Activated CD8-positive, alpha-beta T cell treated with anti-CD3 and anti-CD28 coated beads, Interleukin-2, amount 10 ng/mL, durations not matched to agents 7 days and 5 days (primary cell): ENCODE measurements around the gene ZNF491. TPM values are rescaled to one million over a fixed set of nuclear protein-coding genes. Genes with fewer than 3 reads are reported as not detected.

Source experiments
- ATAC-seq: fragments of 150-1000 bp; cut with Tn5 transposase; one replicate; pipeline ENCODE4 v1.10.0; 2021; ENCODE audit warnings: moderate library complexity
- CTCF ChIA-PET: fragments of 350-600 bp; sonication (Branson Sonifier 250); formaldehyde crosslinking; loops from one replicate; lab custom pipeline; 2021; ENCODE audit warnings: antibody characterized with exemption; lab: Charles Lee
- POLR2A ChIA-PET: fragments of 350-600 bp; sonication (Branson Sonifier 250); formaldehyde crosslinking; loops from one replicate; lab custom pipeline; 2021; ENCODE audit warnings: antibody characterized with exemption; lab: Charles Lee
- DNase-seq: peaks from one replicate; pipeline ENCODE4 v3.0.0-alpha.2; 2020
- H3K27ac Mint-ChIP-seq: one replicate; pipeline ENCODE4 v1.8.0; 2021; ENCODE audit warnings: mild to moderate bottlenecking, mixed read lengths
- H3K27me3 Mint-ChIP-seq: one replicate; pipeline ENCODE4 v1.8.0; 2021; ENCODE audit warnings: low read depth, mixed read lengths
- H3K36me3 Mint-ChIP-seq: one replicate; pipeline ENCODE4 v1.8.0; 2021; ENCODE audit warnings: low read depth, mixed read lengths
- H3K4me1 Mint-ChIP-seq: one replicate; pipeline ENCODE4 v1.8.0; 2021; ENCODE audit warnings: low read depth, mixed read lengths
- H3K4me3 Mint-ChIP-seq: one replicate; pipeline ENCODE4 v1.8.0; 2021; ENCODE audit warnings: mild to moderate bottlenecking, mixed read lengths
- H3K9me3 Mint-ChIP-seq: one replicate; pipeline ENCODE4 v1.8.0; 2022; ENCODE audit warnings: mixed read lengths; ENCODE audit not compliant: insufficient read depth
- total RNA-seq, 2 experiments: library from RNA; stranded (reverse); gene quantifications; one replicate each; pipeline ENCODE4 v1.2.3, GENCODE V29; 2021

Gene ZNF491
- 1 to 10 TPM; 1.8 to 2.1 TPM for total RNA-seq

- Mint-ChIP-seq H3K36me3 (peaks cover 16% of the 10 kb centered on the region), H3K27ac (peak within 1 kb of the TSS; percentile 85), H3K4me1 (peaks cover 14% of the 10 kb centered on the region), H3K4me3 (peak within 1 kb of the TSS; percentile 85), H3K9me3 (peaks cover 14% of the 10 kb centered on the region), H3K27me3 (peaks cover 4% of the 10 kb centered on the region)
- ChIA-PET POLR2A (interaction anchor here (1.4 to 2.2 kb wide), 4 partner anchors 15 to 189 kb away, joined by 3 to 8 read pairs (median 6); partner anchors contain the start of genes ZNF440 and ZNF700), CTCF (interaction anchor here (0.7 to 2.5 kb wide), 44 partner anchors 8 to 490 kb away, joined by 3 to 46 read pairs (median 4); partner anchors contain the start of genes ZNF20, ZNF433, ZNF439 and ZNF440)
- DNase-seq (peak; percentile 91), ATAC-seq (peak; percentile 99)
Observed at GRCh38 chr19:11798391-11799330, at the start of gene ZNF491. Gene ZNF491 (plus strand): TSS chr19:11798523. CDS start chr19:11805954, 7,431 bp downstream.

DNA sequence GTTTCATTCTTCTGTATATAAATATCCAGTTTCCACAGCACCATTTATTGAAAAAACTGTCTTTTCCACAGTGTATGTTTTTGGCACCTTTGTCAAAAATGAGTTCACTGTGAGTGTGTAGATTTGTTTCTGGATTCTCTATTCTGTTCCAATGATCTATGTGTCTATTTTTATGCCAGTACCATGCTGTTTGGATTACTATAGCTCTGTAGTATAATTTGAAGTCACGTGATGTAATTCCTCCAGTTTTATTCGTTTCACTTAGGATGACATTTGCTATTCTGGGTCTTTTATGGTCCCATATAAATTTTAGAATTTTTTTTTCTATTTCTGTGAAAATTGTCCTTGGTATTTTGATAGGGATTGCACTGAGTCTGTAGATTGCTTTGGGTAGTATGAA is 48.6 kb upstream of the ZNF491 start:
- no peak overlapping the region for H3K27ac Mint-ChIP-seq
- no peaks in the 10 kb centered on the region for H3K4me1 Mint-ChIP-seq
- no peaks in the 10 kb centered on the region for H3K36me3 Mint-ChIP-seq
- peaks cover 47% of the 10 kb centered on the region for H3K9me3 Mint-ChIP-seq
- POLR2A ChIA-PET: no interaction called here
- ATAC-seq (no peak), DNase-seq (no peak)
- CTCF ChIA-PET: no interaction called here
- no peak overlapping the region for H3K4me3 Mint-ChIP-seq
- peaks cover 18% of the 10 kb centered on the region for H3K27me3 Mint-ChIP-seq

- ChIA-PET POLR2A (no interaction called here), CTCF (no interaction called here)
- H3K9me3 Mint-ChIP-seq: peaks cover 54% of the 10 kb centered on the region
- no peak overlapping the region for H3K4me3 Mint-ChIP-seq
- DNase-seq (no peak), ATAC-seq (no peak)
- H3K27me3 Mint-ChIP-seq: peaks cover 18% of the 10 kb centered on the region
- H3K27ac Mint-ChIP-seq: no peak overlapping the region
- no peaks in the 10 kb centered on the region for H3K4me1 Mint-ChIP-seq
- peaks cover 3% of the 10 kb centered on the region for H3K36me3 Mint-ChIP-seq
Observed at GRCh38 chr19:11752244-11752736, 46.0 kb upstream of the ZNF491 start.

DNA sequence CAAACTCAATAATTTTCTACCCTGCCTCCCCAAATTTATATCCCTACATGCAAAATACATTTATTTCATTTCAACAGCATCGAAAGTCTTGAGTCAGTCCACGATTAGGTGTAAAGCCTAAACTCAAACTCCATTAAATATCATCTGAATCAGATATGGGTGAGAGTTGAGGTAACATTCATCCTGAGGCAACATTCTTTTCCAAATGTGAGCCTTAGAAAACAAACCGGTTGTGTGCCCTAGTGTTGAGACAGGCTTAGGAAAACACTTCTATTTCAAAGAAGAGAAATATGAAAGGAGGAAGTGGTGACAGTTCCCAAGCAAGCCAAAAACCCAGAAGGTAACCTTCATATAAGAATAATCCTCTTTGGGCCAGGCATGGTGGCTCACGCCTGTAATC is 43.7 kb upstream of the ZNF491 start:
- ChIA-PET POLR2A (no interaction called here), CTCF (interaction anchor here (0.8 kb wide), 1 partner anchor 1761 kb away, joined by 3 read pairs; no protein-coding TSS in a partner anchor)
- Mint-ChIP-seq H3K9me3 (peaks cover 49% of the 10 kb centered on the region), H3K27me3 (peaks cover 15% of the 10 kb centered on the region), H3K36me3 (peaks cover 3% of the 10 kb centered on the region), H3K4me3 (no peak overlapping the region), H3K4me1 (no peaks in the 10 kb centered on the region), H3K27ac (no peak overlapping the region)
- ATAC-seq (no peak), DNase-seq (no peak)

DNA sequence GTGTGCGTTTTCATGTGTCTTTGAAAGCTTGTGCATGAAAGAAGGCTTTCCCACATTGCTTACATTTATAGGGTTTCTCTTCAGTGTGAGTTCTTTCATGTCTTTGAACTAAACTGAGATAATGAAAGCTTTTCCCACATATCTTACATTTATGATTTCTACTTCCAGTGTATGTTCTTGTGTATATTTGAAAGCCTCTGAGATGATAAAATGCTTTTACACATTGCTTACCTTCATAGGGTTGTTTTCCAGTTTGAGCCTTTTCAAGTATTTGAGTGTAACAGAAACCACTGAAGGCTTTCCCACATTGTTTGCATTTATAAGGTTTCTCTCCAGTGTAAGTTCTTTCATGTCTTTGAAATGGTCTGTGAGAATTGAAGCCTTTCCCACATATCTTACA is 41.4 kb upstream of the ZNF491 start:
- H3K27me3 Mint-ChIP-seq: peaks cover 4% of the 10 kb centered on the region
- CTCF ChIA-PET: interaction anchor here (0.6 to 1.3 kb wide), 2 partner anchors 10 to 1440 kb away, joined by 3 read pairs; partner anchors contain the start of gene ZNF441
- no peaks in the 10 kb centered on the region for H3K4me1 Mint-ChIP-seq
- peaks cover 33% of the 10 kb centered on the region for H3K9me3 Mint-ChIP-seq
- DNase-seq (no peak), ATAC-seq (no peak)
- POLR2A ChIA-PET: no interaction called here
- no peak overlapping the region for H3K27ac Mint-ChIP-seq
- peaks cover 3% of the 10 kb centered on the region for H3K36me3 Mint-ChIP-seq
- H3K4me3 Mint-ChIP-seq: no peak overlapping the region

GRCh38 chr19:11759805-11760204 is 38.5 kb upstream of the ZNF491 start:
- H3K36me3 Mint-ChIP-seq: peaks cover 5% of the 10 kb centered on the region
- DNase-seq (no peak), ATAC-seq (no peak)
- no peak overlapping the region for H3K27ac Mint-ChIP-seq
- POLR2A ChIA-PET: no interaction called here
- no peaks in the 10 kb centered on the region for H3K4me1 Mint-ChIP-seq
- H3K9me3 Mint-ChIP-seq: peaks cover 36% of the 10 kb centered on the region
- CTCF ChIA-PET: no interaction called here
- peaks cover 5% of the 10 kb centered on the region for H3K27me3 Mint-ChIP-seq
- H3K4me3 Mint-ChIP-seq: no peak overlapping the region

DNA sequence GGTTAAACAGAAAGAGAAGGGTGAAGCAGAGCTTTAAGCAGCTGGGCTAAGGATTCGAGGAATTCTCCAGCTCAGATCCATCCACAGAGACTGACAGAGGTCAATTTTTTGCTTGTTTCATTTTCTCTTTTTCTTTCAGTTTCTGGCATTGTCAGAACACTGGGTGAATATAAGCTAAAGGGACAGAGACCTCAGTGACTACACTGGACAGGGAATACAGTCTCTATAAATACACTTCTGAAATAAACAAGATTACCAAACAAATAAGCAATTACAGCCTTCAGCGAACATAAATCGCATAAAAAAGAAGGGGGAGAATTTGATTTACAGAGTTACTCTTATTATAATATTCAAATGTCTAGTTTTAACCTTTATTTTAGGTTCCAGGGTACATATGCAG is 35.2 kb upstream of the ZNF491 start:
- Mint-ChIP-seq H3K27me3 (peaks cover 8% of the 10 kb centered on the region), H3K36me3 (peaks cover 12% of the 10 kb centered on the region), H3K9me3 (peaks cover 27% of the 10 kb centered on the region), H3K27ac (no peak overlapping the region), H3K4me3 (no peak overlapping the region), H3K4me1 (peaks cover 12% of the 10 kb centered on the region)
- CTCF ChIA-PET: no interaction called here
- no peak for DNase-seq
- no peak for ATAC-seq
- POLR2A ChIA-PET: no interaction called here

DNA sequence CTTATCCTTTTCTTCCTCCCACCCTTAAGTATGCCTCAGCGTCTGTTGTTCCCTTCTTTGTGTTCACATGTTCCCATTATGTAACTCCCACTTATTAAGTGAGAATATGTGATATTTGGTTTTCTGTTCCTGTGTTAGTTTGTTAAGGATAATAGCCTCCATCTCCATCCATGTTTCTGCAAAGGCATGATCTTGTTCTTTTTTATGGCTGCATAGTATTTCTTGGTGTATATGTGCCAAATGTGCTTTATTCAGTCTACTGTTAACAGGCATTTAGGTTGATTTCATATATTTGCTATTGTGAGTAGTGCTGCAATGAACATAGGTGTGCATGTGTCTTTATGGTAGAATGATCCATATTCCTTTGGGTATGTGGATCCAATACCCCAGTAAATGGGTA is 34.7 kb upstream of the ZNF491 start:
- H3K27ac Mint-ChIP-seq: no peak overlapping the region
- POLR2A ChIA-PET: no interaction called here
- DNase-seq: no peak
- peaks cover 31% of the 10 kb centered on the region for H3K9me3 Mint-ChIP-seq
- no peak for ATAC-seq
- H3K27me3 Mint-ChIP-seq: peaks cover 8% of the 10 kb centered on the region
- CTCF ChIA-PET: no interaction called here
- peaks cover 17% of the 10 kb centered on the region for H3K4me1 Mint-ChIP-seq
- H3K4me3 Mint-ChIP-seq: no peak overlapping the region
- peaks cover 16% of the 10 kb centered on the region for H3K36me3 Mint-ChIP-seq

DNA sequence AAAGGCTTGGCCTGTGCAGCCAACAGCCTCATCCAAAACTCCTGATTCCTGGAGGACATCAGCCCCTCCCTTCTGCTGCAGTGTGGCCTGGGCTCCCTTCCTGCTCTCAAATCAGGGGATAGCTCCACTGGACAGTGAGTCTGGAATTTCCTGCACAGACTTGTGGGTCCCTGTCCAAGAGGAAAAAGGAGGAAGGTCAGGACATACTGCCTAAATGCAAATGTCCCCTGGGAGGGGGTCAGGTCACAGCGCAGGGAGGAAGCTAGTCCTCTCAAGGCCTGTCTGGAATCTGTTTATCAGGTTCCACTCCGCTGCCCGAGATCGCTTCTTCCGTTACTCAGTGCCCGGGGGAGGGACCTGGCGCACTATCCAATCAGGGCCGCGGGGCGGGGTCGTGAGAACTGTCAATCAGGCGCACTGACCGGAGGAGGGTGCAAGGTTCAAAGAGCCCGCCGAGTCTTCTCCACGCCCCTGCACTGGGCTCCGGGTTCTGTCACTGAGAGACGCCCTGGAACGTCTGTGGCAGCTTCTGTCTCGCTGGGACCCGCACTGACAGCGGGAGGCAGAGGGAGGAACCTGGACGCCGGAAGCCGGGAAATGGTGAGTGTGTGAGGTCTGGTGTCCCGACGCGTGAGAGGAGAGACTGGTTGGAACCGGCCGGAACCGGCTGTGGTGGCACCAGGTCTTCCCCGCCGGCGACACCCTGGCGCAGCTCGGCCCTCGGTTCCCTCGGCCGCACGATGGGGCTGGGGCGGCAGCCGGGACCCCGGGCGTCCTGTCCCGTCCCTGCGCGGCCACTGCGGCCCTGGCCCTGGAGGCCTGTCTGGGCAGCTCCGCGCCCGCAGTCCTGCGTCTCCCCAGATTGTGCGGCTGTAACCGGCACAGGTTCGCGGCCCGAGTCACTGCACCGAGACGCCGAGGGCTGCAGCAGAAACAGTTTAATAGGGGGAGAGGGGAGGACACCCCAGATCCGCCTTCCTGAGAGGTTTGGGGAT is 31.4 kb upstream of the ZNF491 start, which contains the start of gene ZNF441:
Gene ZNF441 (plus strand): TSS at position 404 of the 995 bp plus-strand sequence. CDS start 194 bp downstream, at position 598.
- peak within 1 kb of the TSS; percentile 97 for H3K27ac Mint-ChIP-seq
- ATAC-seq (peak; percentile 98), DNase-seq (peak; percentile 97)
- peaks cover 44% of the 10 kb centered on the region for H3K36me3 Mint-ChIP-seq
- CTCF ChIA-PET: interaction anchor here (0.7 to 1.7 kb wide), 3 partner anchors 9 to 31 kb away, joined by 3 to 7 read pairs (median 4); no protein-coding TSS in a partner anchor
- H3K4me3 Mint-ChIP-seq: peak within 1 kb of the TSS; percentile 97
- H3K27me3 Mint-ChIP-seq: peaks cover 8% of the 10 kb centered on the region
- H3K4me1 Mint-ChIP-seq: peaks cover 21% of the 10 kb centered on the region
- peaks cover 48% of the 10 kb centered on the region for H3K9me3 Mint-ChIP-seq
- POLR2A ChIA-PET: interaction anchor here (0.7 to 1.1 kb wide), 8 partner anchors 8 to 374 kb away, joined by 3 to 7 read pairs (median 3); partner anchors contain the start of genes ZNF20 and ZNF440

DNA sequence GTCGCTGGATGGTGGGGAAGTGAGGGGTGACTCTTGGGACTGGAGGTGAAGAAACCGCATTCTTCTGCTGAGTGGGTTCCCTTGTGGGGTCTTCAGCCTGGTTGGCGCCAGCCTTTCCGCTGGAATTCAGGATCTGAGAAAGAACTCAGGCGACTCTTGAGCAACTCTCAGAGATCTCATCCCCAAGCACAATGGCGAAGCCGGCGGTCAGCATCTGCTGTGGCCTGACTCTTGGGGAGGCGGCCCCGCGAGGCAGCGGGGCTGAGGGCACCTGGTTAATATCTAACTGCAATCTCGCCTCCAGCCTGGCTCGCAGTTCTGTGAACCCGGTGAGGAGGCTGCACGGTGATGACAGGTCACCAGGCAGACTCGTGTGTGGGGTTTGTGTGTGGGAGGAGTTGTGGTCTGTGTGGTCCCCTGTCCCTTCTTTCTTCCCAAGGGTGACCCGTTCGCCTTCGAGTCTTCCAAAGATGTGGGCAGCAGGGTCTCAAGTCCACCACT is 30.6 kb upstream of the ZNF491 start:
- peak overlapping the region; percentile 97 for H3K4me3 Mint-ChIP-seq
- ChIA-PET POLR2A (no interaction called here), CTCF (no interaction called here)
- peaks cover 47% of the 10 kb centered on the region for H3K9me3 Mint-ChIP-seq
- peaks cover 46% of the 10 kb centered on the region for H3K36me3 Mint-ChIP-seq
- H3K27me3 Mint-ChIP-seq: peaks cover 8% of the 10 kb centered on the region
- peaks cover 21% of the 10 kb centered on the region for H3K4me1 Mint-ChIP-seq
- ATAC-seq (no peak), DNase-seq (peak; percentile 40)
- H3K27ac Mint-ChIP-seq: peak overlapping the region; percentile 89

- peaks cover 2% of the 10 kb centered on the region for H3K27me3 Mint-ChIP-seq
- DNase-seq (no peak), ATAC-seq (no peak)
- no peak overlapping the region for H3K27ac Mint-ChIP-seq
- H3K4me3 Mint-ChIP-seq: no peak overlapping the region
- ChIA-PET CTCF (interaction anchor here (1.8 kb wide), 1 partner anchor 28 kb away, joined by 9 read pairs; the partner anchor contains the start of gene ZNF491), POLR2A (no interaction called here)
- H3K36me3 Mint-ChIP-seq: peaks cover 55% of the 10 kb centered on the region
- peaks cover 50% of the 10 kb centered on the region for H3K9me3 Mint-ChIP-seq
- peaks cover 21% of the 10 kb centered on the region for H3K4me1 Mint-ChIP-seq
Observed at GRCh38 chr19:11769995-11770394, 28.3 kb upstream of the ZNF491 start.
